Spleen (tissue), 7 donors: ENCODE measurements around the gene EFL1.

ENCODE experiments used
- POLR2A ChIP-seq, 3 donors: fragments of 450-650 bp; IDR thresholded peaks; one replicate each; pipeline ENCODE4 v1.5.1; 2017; ENCODE audit warnings: antibody characterized with exemption in 3 of 3, mild to moderate bottlenecking in 1 of 3
- POLR2AphosphoS5 ChIP-seq, 3 donors: sonication (generic); formaldehyde crosslinking; IDR thresholded peaks; one replicate each; pipeline ENCODE4 v1.5.1; 2017; ENCODE audit warnings: antibody characterized with exemption in 3 of 3
- TF ChIP-seq, protein P1 (sequence below), 11 experiments: fragments of 200-600 bp in 7 of 11; fragments of 450-650 bp in 4 of 11; sonication (generic) in 4 of 11; IDR thresholded peaks in 8 of 11; conservative IDR thresholded peaks in 3 of 11; 1 replicate in 7 of 11; 2 replicates in 4 of 11; pipeline versions ENCODE4 v1.4.0 to v1.8.0; 2016 to 2021; ENCODE audit warnings: antibody characterized with exemption in 11 of 11, inconsistent platforms in 4 of 11, mild to moderate bottlenecking in 1 of 11
- donor health status: DM: no; HTN: no; CAD: no; lungs with moderate emphysema.
- donor health status: DM: no; HTN: no; CAD: no.
- donor health status: DM: no; HTN: no; CAD: no.

DNA sequence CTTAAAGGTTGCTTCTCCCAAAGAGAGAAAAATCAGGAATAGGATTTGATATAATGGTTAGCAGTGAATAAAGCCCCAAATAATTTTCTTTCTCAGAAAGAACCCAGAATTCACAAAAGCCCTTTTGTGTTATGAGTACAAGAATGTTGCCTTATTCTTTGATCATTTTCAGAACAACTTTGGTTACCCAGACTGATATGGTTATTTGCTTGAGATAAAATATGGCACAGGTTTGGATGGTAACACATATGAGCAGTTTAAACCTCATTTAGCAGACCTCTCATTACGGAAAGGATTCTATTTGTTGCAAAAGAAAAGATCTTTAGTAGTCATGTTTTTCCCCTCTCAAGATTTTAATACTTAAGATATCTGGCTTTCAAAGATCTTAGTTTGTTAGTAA, 111.9 kb downstream of the EFL1 start:
- TF ChIP-seq, protein P1, sequence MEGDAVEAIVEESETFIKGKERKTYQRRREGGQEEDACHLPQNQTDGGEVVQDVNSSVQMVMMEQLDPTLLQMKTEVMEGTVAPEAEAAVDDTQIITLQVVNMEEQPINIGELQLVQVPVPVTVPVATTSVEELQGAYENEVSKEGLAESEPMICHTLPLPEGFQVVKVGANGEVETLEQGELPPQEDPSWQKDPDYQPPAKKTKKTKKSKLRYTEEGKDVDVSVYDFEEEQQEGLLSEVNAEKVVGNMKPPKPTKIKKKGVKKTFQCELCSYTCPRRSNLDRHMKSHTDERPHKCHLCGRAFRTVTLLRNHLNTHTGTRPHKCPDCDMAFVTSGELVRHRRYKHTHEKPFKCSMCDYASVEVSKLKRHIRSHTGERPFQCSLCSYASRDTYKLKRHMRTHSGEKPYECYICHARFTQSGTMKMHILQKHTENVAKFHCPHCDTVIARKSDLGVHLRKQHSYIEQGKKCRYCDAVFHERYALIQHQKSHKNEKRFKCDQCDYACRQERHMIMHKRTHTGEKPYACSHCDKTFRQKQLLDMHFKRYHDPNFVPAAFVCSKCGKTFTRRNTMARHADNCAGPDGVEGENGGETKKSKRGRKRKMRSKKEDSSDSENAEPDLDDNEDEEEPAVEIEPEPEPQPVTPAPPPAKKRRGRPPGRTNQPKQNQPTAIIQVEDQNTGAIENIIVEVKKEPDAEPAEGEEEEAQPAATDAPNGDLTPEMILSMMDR (IDR thresholded peaks at IDR 0.05 in 8 of 11, conservative IDR thresholded peaks at IDR 0.05 in 3 of 11), result no peak
- TF ChIP-seq POLR2AphosphoS5 (IDR thresholded peaks at IDR 0.05) (no peak), POLR2A (IDR thresholded peaks at IDR 0.05) (no peak)
